ENCODE data around the gene SLC22A23.

DNA sequence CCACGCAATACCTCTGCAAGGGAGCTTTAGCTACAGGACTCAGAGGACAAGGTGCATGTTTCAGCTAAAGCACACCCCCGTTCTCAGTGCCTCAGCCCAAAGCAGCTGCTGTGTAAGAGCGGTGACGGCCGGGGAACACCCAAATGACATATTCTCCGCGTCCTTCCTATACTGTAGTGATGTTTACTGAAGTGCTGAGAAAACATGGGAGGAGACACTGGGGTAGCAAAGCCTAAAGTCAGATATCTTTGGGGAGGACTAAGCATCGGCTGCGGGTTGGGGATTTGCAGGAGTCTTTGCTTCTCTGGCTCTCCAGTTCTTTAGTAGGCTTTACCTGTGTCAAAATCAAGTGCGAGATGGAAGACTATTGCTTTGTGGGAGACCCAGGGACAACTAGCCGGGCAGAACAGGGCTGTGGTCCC, 1.7 kb downstream of the SLC22A23 start:
- no peak for TF ChIP-seq EZH2 (IDR thresholded peaks at IDR 0.05; ENCODE audit: insufficient read depth, poor library complexity, severe bottlenecking)
- TF ChIP-seq EZH2phosphoT487 (IDR thresholded peaks at IDR 0.05; ENCODE audit: insufficient read depth, low read depth), result no peak
